Mesodermal cell (in vitro differentiated cells): Measurements from ENCODE around the gene CCNL1.
"Not testable (repeated sequence)": the region's sequence is repeated elsewhere in the genome, so short reads cannot be mapped to it uniquely, and the experiment has no call there.

ENCODE experiments used
- H3K27ac ChIP-seq: 2 replicates; pipeline ENCODE4 v1.7.0; 2013; ENCODE audit warnings: mild to moderate bottlenecking, low read depth, low read length, moderate library complexity; ENCODE audit not compliant: severe bottlenecking
- H3K36me3 ChIP-seq: 2 replicates; pipeline ENCODE4 v1.7.1; 2013; ENCODE audit warnings: mild to moderate bottlenecking, low read length, moderate library complexity; ENCODE audit not compliant: control insufficient read depth, insufficient read depth
- H3K4me1 ChIP-seq: one replicate; pipeline ENCODE4 v1.7.1; 2013; ENCODE audit warnings: mild to moderate bottlenecking, low read length; ENCODE audit not compliant: insufficient read depth, control insufficient read depth, poor library complexity, severe bottlenecking
- H3K4me3 ChIP-seq: 2 replicates; pipeline ENCODE4 v1.7.0; 2013; ENCODE audit warnings: low read length, control low read depth, mild to moderate bottlenecking; ENCODE audit not compliant: insufficient read depth, poor library complexity, severe bottlenecking; ENCODE audit errors: extremely low read depth
- H3K9me3 ChIP-seq: 2 replicates; pipeline ENCODE4 v1.7.1; 2013; ENCODE audit warnings: mild to moderate bottlenecking, low read length, moderate library complexity; ENCODE audit not compliant: control insufficient read depth
- WGBS, 2 experiments: methylation state at CpG; one replicate each; pipeline ENCODE4 v1.1.5; 2013; ENCODE audit warnings: missing lambda C conversion rate in 2 of 2; ENCODE audit not compliant: insufficient coverage in 2 of 2; 5-methylcytosine and 5-hydroxymethylcytosine counted together

CCNL1 gene

GRCh38 chr3:157110761-157111278, 49.1 kb downstream of the CCNL1 start:
- no peaks in the 10 kb centered on the region for H3K9me3 ChIP-seq
- H3K4me1 ChIP-seq: peaks cover 20% of the 10 kb centered on the region
- no peaks in the 10 kb centered on the region for H3K36me3 ChIP-seq
- H3K4me3 ChIP-seq: no peak overlapping the region
- WGBS, 2 experiments: 86 to 92% methylated on average over 4 to 5 of the region's 6 CpGs
- H3K27ac ChIP-seq: no peak overlapping the region

GRCh38 chr3:157109267-157110141, 50.4 kb downstream of the CCNL1 start:
- no peaks in the 10 kb centered on the region for H3K9me3 ChIP-seq
- H3K4me3 ChIP-seq: no peak overlapping the region
- H3K36me3 ChIP-seq: no peaks in the 10 kb centered on the region
- no peak overlapping the region for H3K27ac ChIP-seq
- H3K4me1 ChIP-seq: peaks cover 10% of the 10 kb centered on the region
- WGBS, 2 experiments: 45 to 70% methylated on average over 5 to 6 of the region's 7 CpGs

GRCh38 chr3:157107644-157108133, 52.3 kb downstream of the CCNL1 start:
- H3K9me3 ChIP-seq: no peaks in the 10 kb centered on the region
- no peak overlapping the region for H3K4me3 ChIP-seq
- no peaks in the 10 kb centered on the region for H3K36me3 ChIP-seq
- WGBS, 2 experiments: 38 to 47% methylated on average over 4 of the region's 5 CpGs
- H3K27ac ChIP-seq: peak overlapping the region; percentile 25
- H3K4me1 ChIP-seq: peaks cover 9% of the 10 kb centered on the region

GRCh38 chr3:157107037-157107436, 52.9 kb downstream of the CCNL1 start:
- no peaks in the 10 kb centered on the region for H3K36me3 ChIP-seq
- H3K27ac ChIP-seq: no peak overlapping the region
- H3K4me3 ChIP-seq: no peak overlapping the region
- H3K4me1 ChIP-seq: peaks cover 9% of the 10 kb centered on the region
- no CpG with 5 or more reads among the region's 2 CpGs for WGBS, 2 experiments
- H3K9me3 ChIP-seq: no peaks in the 10 kb centered on the region

- Histone ChIP-seq H3K36me3 (no peaks in the 10 kb centered on the region), H3K4me1 (peaks cover 3% of the 10 kb centered on the region), H3K9me3 (no peaks in the 10 kb centered on the region), H3K4me3 (no peak overlapping the region), H3K27ac (no peak overlapping the region)
- 47 to 53% methylated on average over 3 to 5 of the region's 7 CpGs for WGBS, 2 experiments
Observed at GRCh38 chr3:157104928-157105652, 54.9 kb downstream of the CCNL1 start.

GRCh38 chr3:157104521-157104920, 55.4 kb downstream of the CCNL1 start:
- Histone ChIP-seq H3K9me3 (no peaks in the 10 kb centered on the region), H3K27ac (no peak overlapping the region), H3K4me3 (no peak overlapping the region), H3K36me3 (no peaks in the 10 kb centered on the region), H3K4me1 (peaks cover 3% of the 10 kb centered on the region)
- 43 to 70% methylated on average over 2 to 4 of the region's 4 CpGs for WGBS, 2 experiments

- Histone ChIP-seq H3K4me1 (peaks cover 3% of the 10 kb centered on the region), H3K36me3 (no peaks in the 10 kb centered on the region)
- WGBS, 2 experiments: 78 to 81% methylated on average over 1 to 2 of the region's 2 CpGs
Observed at GRCh38 chr3:157103860-157104259, 56.1 kb downstream of the CCNL1 start.

GRCh38 chr3:157103280-157103679, 56.7 kb downstream of the CCNL1 start:
- no peaks in the 10 kb centered on the region for H3K36me3 ChIP-seq
- 82 to 83% methylated on average over 2 of the region's 2 CpGs for WGBS, 2 experiments
- no peak overlapping the region for H3K27ac ChIP-seq
- no peak overlapping the region for H3K4me3 ChIP-seq
- H3K9me3 ChIP-seq: no peaks in the 10 kb centered on the region
- peaks cover 3% of the 10 kb centered on the region for H3K4me1 ChIP-seq

More at GRCh38 chr3:157103860-157104259, 56.1 kb downstream of the CCNL1 start:
- H3K9me3 ChIP-seq: no peaks in the 10 kb centered on the region
- H3K4me3 ChIP-seq: no peak overlapping the region
- no peak overlapping the region for H3K27ac ChIP-seq

GRCh38 chr3:157102595-157102994, 57.4 kb downstream of the CCNL1 start:
- H3K9me3 ChIP-seq, H3K27ac ChIP-seq, H3K4me3 ChIP-seq, H3K4me1 ChIP-seq, H3K36me3 ChIP-seq: not testable (repeated sequence)
- 100% methylated on average over 1 of the region's 1 CpG; no CpG with 5 or more reads in 1 of the 2 experiments for WGBS, 2 experiments

GRCh38 chr3:157102098-157102497, 57.8 kb downstream of the CCNL1 start:
- Histone ChIP-seq H3K27ac (no peak overlapping the region), H3K4me1 (peaks cover 3% of the 10 kb centered on the region), H3K4me3 (no peak overlapping the region), H3K9me3 (no peaks in the 10 kb centered on the region), H3K36me3 (no peaks in the 10 kb centered on the region)
- 84 to 92% methylated on average over 2 of the region's 3 CpGs for WGBS, 2 experiments
